ENCODE measurements around the gene BICDL2.

The BICDL2 gene

GRCh38 chr16:3003582-3004270 is 33.0 kb downstream of the BICDL2 start:
- H3K4me2 ChIP-seq (ENCODE audit: low read depth, low read length, poor library complexity, severe bottlenecking): no peak overlapping the region

GRCh38 chr16:3001316-3001715 is 35.4 kb downstream of the BICDL2 start:
- Histone ChIP-seq H3K9me3 (ENCODE audit: insufficient read depth, low read depth, low read length) (no peaks in the 10 kb centered on the region), H3K4me3 (ENCODE audit: low read length, poor library complexity, severe bottlenecking) (no peak overlapping the region), H3K27me3 (ENCODE audit: insufficient read depth, low read length, poor library complexity, severe bottlenecking) (no peaks in the 10 kb centered on the region), H3K9me2 (replicated peaks; ENCODE audit: low read depth, low read length) (no peaks in the 10 kb centered on the region), H3F3A (ENCODE audit: low read depth) (no peaks in the 10 kb centered on the region), H3K36me3 (ENCODE audit: insufficient read depth, low read length) (no peaks in the 10 kb centered on the region), H2AFZ (ENCODE audit: low read length) (no peak overlapping the region), H3K9ac (ENCODE audit: low read depth, low read length, poor library complexity, severe bottlenecking) (no peak overlapping the region), H4K20me1 (ENCODE audit: insufficient read depth, low read length, poor library complexity, severe bottlenecking) (no peaks in the 10 kb centered on the region), H3K4me2 (ENCODE audit: low read depth, low read length, poor library complexity, severe bottlenecking) (no peak overlapping the region), H3K4me1 (ENCODE audit: insufficient read depth, low read length, poor library complexity, severe bottlenecking) (peaks cover 10% of the 10 kb centered on the region), H3K79me2 (ENCODE audit: insufficient read depth, low read length) (peaks cover under 1% of the 10 kb centered on the region)
- TF ChIP-seq, protein P1, sequence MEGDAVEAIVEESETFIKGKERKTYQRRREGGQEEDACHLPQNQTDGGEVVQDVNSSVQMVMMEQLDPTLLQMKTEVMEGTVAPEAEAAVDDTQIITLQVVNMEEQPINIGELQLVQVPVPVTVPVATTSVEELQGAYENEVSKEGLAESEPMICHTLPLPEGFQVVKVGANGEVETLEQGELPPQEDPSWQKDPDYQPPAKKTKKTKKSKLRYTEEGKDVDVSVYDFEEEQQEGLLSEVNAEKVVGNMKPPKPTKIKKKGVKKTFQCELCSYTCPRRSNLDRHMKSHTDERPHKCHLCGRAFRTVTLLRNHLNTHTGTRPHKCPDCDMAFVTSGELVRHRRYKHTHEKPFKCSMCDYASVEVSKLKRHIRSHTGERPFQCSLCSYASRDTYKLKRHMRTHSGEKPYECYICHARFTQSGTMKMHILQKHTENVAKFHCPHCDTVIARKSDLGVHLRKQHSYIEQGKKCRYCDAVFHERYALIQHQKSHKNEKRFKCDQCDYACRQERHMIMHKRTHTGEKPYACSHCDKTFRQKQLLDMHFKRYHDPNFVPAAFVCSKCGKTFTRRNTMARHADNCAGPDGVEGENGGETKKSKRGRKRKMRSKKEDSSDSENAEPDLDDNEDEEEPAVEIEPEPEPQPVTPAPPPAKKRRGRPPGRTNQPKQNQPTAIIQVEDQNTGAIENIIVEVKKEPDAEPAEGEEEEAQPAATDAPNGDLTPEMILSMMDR (conservative IDR thresholded peaks at IDR 0.05; ENCODE audit: low read length): no peak
- TF ChIP-seq EZH2phosphoT487 (IDR thresholded peaks at IDR 0.05; ENCODE audit: borderline replicate concordance): no peak

More at GRCh38 chr16:3003582-3004270, 33.0 kb downstream of the BICDL2 start:
- Histone ChIP-seq H3K79me2 (ENCODE audit: insufficient read depth, low read length) (peaks cover 7% of the 10 kb centered on the region), H4K20me1 (ENCODE audit: insufficient read depth, low read length, poor library complexity, severe bottlenecking) (no peaks in the 10 kb centered on the region), H2AFZ (ENCODE audit: low read length) (no peak overlapping the region), H3K27me3 (ENCODE audit: insufficient read depth, low read length, poor library complexity, severe bottlenecking) (no peaks in the 10 kb centered on the region), H3K9ac (ENCODE audit: low read depth, low read length, poor library complexity, severe bottlenecking) (no peak overlapping the region), H3K4me3 (ENCODE audit: low read length, poor library complexity, severe bottlenecking) (no peak overlapping the region), H3K36me3 (ENCODE audit: insufficient read depth, low read length) (no peaks in the 10 kb centered on the region), H3K9me3 (ENCODE audit: insufficient read depth, low read depth, low read length) (no peaks in the 10 kb centered on the region), H3F3A (ENCODE audit: low read depth) (no peaks in the 10 kb centered on the region; the same call in 1 of the 2 replicates), H3K4me1 (ENCODE audit: insufficient read depth, low read length, poor library complexity, severe bottlenecking) (peaks cover 29% of the 10 kb centered on the region), H3K9me2 (replicated peaks; ENCODE audit: low read depth, low read length) (no peaks in the 10 kb centered on the region)
- TF ChIP-seq, protein P1 (conservative IDR thresholded peaks at IDR 0.05; ENCODE audit: low read length): peak; percentile 53
- TF ChIP-seq EZH2phosphoT487 (IDR thresholded peaks at IDR 0.05; ENCODE audit: borderline replicate concordance): no peak

- no peaks in the 10 kb centered on the region for H3K9me2 ChIP-seq (replicated peaks; ENCODE audit: low read depth, low read length)
- no peak overlapping the region for H3K9ac ChIP-seq (ENCODE audit: low read depth, low read length, poor library complexity, severe bottlenecking)
- no peaks in the 10 kb centered on the region for H4K20me1 ChIP-seq (ENCODE audit: insufficient read depth, low read length, poor library complexity, severe bottlenecking)
- no peak overlapping the region for H2AFZ ChIP-seq (ENCODE audit: low read length)
- H3F3A ChIP-seq (ENCODE audit: low read depth): no peaks in the 10 kb centered on the region
- H3K4me2 ChIP-seq (ENCODE audit: low read depth, low read length, poor library complexity, severe bottlenecking): no peak overlapping the region
- no peaks in the 10 kb centered on the region for H3K27me3 ChIP-seq (ENCODE audit: insufficient read depth, low read length, poor library complexity, severe bottlenecking)
- TF ChIP-seq, protein P1 (conservative IDR thresholded peaks at IDR 0.05; ENCODE audit: low read length): no peak
- no peak for TF ChIP-seq EZH2phosphoT487 (IDR thresholded peaks at IDR 0.05; ENCODE audit: borderline replicate concordance)
- H3K36me3 ChIP-seq (ENCODE audit: insufficient read depth, low read length): no peaks in the 10 kb centered on the region
- H3K4me3 ChIP-seq (ENCODE audit: low read length, poor library complexity, severe bottlenecking): no peak overlapping the region
- H3K4me1 ChIP-seq (ENCODE audit: insufficient read depth, low read length, poor library complexity, severe bottlenecking): peaks cover 4% of the 10 kb centered on the region
- H3K79me2 ChIP-seq (ENCODE audit: insufficient read depth, low read length): no peaks in the 10 kb centered on the region
- no peaks in the 10 kb centered on the region for H3K9me3 ChIP-seq (ENCODE audit: insufficient read depth, low read depth, low read length)
These were observed 36.2 kb downstream of the BICDL2 start for GRCh38 chr16:3000540-3000939.

Measured in Loucy (cell line).